IPS DF 6.9 (cell line): ENCODE measurements around the gene ZCCHC14.

Experiments
- DNase-seq: peaks from one replicate; pipeline ENCODE4 v3.0.0-alpha.2; 2013; ENCODE audit warnings: low read depth, low spot score
- H3K27ac ChIP-seq: one replicate; pipeline ENCODE4 v1.5.1; 2013; ENCODE audit warnings: low read length, control low read depth
- H3K27me3 ChIP-seq: 2 replicates; pipeline ENCODE4 v1.6.1; 2013; ENCODE audit warnings: mild to moderate bottlenecking, low read length; ENCODE audit not compliant: control insufficient read depth, insufficient read depth
- H3K36me3 ChIP-seq: 2 replicates; pipeline ENCODE4 v1.6.1; 2013; ENCODE audit warnings: low read length; ENCODE audit not compliant: control insufficient read depth, insufficient read depth
- H3K4me1 ChIP-seq: 2 replicates; pipeline ENCODE4 v1.6.1; 2013; ENCODE audit warnings: low read length; ENCODE audit not compliant: control insufficient read depth, insufficient read depth
- H3K4me3 ChIP-seq: 2 replicates; pipeline ENCODE4 v1.5.1; 2013; ENCODE audit warnings: mild to moderate bottlenecking, low read length
- H3K9me3 ChIP-seq: 2 replicates; pipeline ENCODE4 v1.6.1; 2013; ENCODE audit warnings: low read length, inconsistent platforms; ENCODE audit not compliant: control insufficient read depth, insufficient read depth
- WGBS: extraction: QIAGEN DNeasy Blood & Tissue Kit; methylation state at CpG from one replicate; pipeline ENCODE4 v1.1.7; 2013; ENCODE audit warnings: mixed read lengths, missing lambda C conversion rate; ENCODE audit not compliant: insufficient read length, insufficient coverage; 5-methylcytosine and 5-hydroxymethylcytosine counted together

Gene ZCCHC14

GRCh38 chr16:87457061-87457611 is 35.7 kb downstream of the ZCCHC14 start:
- Histone ChIP-seq H3K9me3 (no peaks in the 10 kb centered on the region), H3K27ac (no peak overlapping the region), H3K27me3 (no peaks in the 10 kb centered on the region), H3K4me1 (no peaks in the 10 kb centered on the region), H3K36me3 (peaks cover 6% of the 10 kb centered on the region), H3K4me3 (no peak overlapping the region)
- no peak for DNase-seq
- WGBS = no CpG with 5 or more reads among the region's 4 CpGs

GRCh38 chr16:87454391-87454790 is 38.4 kb downstream of the ZCCHC14 start:
- WGBS = no CpG with 5 or more reads among the region's 3 CpGs
- H3K9me3 ChIP-seq = no peaks in the 10 kb centered on the region

GRCh38 chr16:87453326-87453725 is 39.5 kb downstream of the ZCCHC14 start:
- WGBS = no CpG with 5 or more reads among the region's 14 CpGs
- Histone ChIP-seq H3K27me3 (no peaks in the 10 kb centered on the region), H3K9me3 (no peaks in the 10 kb centered on the region), H3K4me3 (no peak overlapping the region), H3K4me1 (no peaks in the 10 kb centered on the region), H3K36me3 (peaks cover 9% of the 10 kb centered on the region), H3K27ac (no peak overlapping the region)
- no peak for DNase-seq

More at GRCh38 chr16:87454391-87454790, 38.4 kb downstream of the ZCCHC14 start:
- no peak overlapping the region for H3K4me3 ChIP-seq
- DNase-seq = no peak
- no peaks in the 10 kb centered on the region for H3K4me1 ChIP-seq
- H3K36me3 ChIP-seq = peaks cover 9% of the 10 kb centered on the region; the same call in 1 of the 2 replicates
- no peak overlapping the region for H3K27ac ChIP-seq
- no peaks in the 10 kb centered on the region for H3K27me3 ChIP-seq

GRCh38 chr16:87451563-87452210 is 41.1 kb downstream of the ZCCHC14 start:
- H3K4me3 ChIP-seq = no peak overlapping the region
- H3K27ac ChIP-seq = no peak overlapping the region
- H3K36me3 ChIP-seq = peaks cover 9% of the 10 kb centered on the region; the same call in 1 of the 2 replicates
- no peaks in the 10 kb centered on the region for H3K27me3 ChIP-seq
- no CpG with 5 or more reads among the region's 18 CpGs for WGBS
- H3K4me1 ChIP-seq = no peaks in the 10 kb centered on the region
- no peak for DNase-seq
- H3K9me3 ChIP-seq = no peaks in the 10 kb centered on the region

GRCh38 chr16:87448866-87449265 is 44.0 kb downstream of the ZCCHC14 start:
- H3K4me3 ChIP-seq = no peak overlapping the region
- DNase-seq = no peak
- no peaks in the 10 kb centered on the region for H3K9me3 ChIP-seq
- peaks cover 11% of the 10 kb centered on the region; the same call in 1 of the 2 replicates for H3K36me3 ChIP-seq
- no CpG with 5 or more reads among the region's 12 CpGs for WGBS
- H3K4me1 ChIP-seq = no peaks in the 10 kb centered on the region
- no peaks in the 10 kb centered on the region for H3K27me3 ChIP-seq
- no peak overlapping the region for H3K27ac ChIP-seq

GRCh38 chr16:87447323-87447722 is 45.5 kb downstream of the ZCCHC14 start:
- no CpG with 5 or more reads among the region's 6 CpGs for WGBS
- DNase-seq = no peak
- peaks cover 11% of the 10 kb centered on the region; the same call in 1 of the 2 replicates for H3K36me3 ChIP-seq
- H3K27ac ChIP-seq = no peak overlapping the region
- no peak overlapping the region for H3K4me3 ChIP-seq
- no peaks in the 10 kb centered on the region for H3K4me1 ChIP-seq
- H3K27me3 ChIP-seq = no peaks in the 10 kb centered on the region
- no peaks in the 10 kb centered on the region for H3K9me3 ChIP-seq

GRCh38 chr16:87446479-87446878 is 46.3 kb downstream of the ZCCHC14 start:
- no CpG with 5 or more reads among the region's 7 CpGs for WGBS
- DNase-seq = no peak
- Histone ChIP-seq H3K9me3 (no peaks in the 10 kb centered on the region), H3K4me3 (no peak overlapping the region), H3K27ac (no peak overlapping the region), H3K4me1 (no peaks in the 10 kb centered on the region; the same call in 1 of the 2 replicates), H3K27me3 (no peaks in the 10 kb centered on the region), H3K36me3 (peaks cover 5% of the 10 kb centered on the region; the same call in 1 of the 2 replicates)

GRCh38 chr16:87445486-87445885 is 47.3 kb downstream of the ZCCHC14 start:
- H3K27me3 ChIP-seq = no peaks in the 10 kb centered on the region
- H3K36me3 ChIP-seq = peaks cover 5% of the 10 kb centered on the region; the same call in 1 of the 2 replicates
- no peak for DNase-seq
- no CpG with 5 or more reads among the region's 7 CpGs for WGBS
- no peak overlapping the region for H3K4me3 ChIP-seq
- no peak overlapping the region for H3K27ac ChIP-seq
- no peaks in the 10 kb centered on the region for H3K9me3 ChIP-seq
- H3K4me1 ChIP-seq = no peaks in the 10 kb centered on the region; the same call in 1 of the 2 replicates

GRCh38 chr16:87443964-87444363 is 48.9 kb downstream of the ZCCHC14 start:
- H3K9me3 ChIP-seq = no peaks in the 10 kb centered on the region
- no peak overlapping the region for H3K4me3 ChIP-seq
- H3K27ac ChIP-seq = no peak overlapping the region
- H3K4me1 ChIP-seq = no peaks in the 10 kb centered on the region; the same call in 1 of the 2 replicates
- no CpG with 5 or more reads among the region's 3 CpGs for WGBS
- no peak for DNase-seq
- peaks cover 5% of the 10 kb centered on the region; the same call in 1 of the 2 replicates for H3K36me3 ChIP-seq
- H3K27me3 ChIP-seq = no peaks in the 10 kb centered on the region

- WGBS = no CpG with 5 or more reads among the region's 8 CpGs
These were observed 49.8 kb downstream of the ZCCHC14 start for GRCh38 chr16:87443016-87443415.

More at GRCh38 chr16:87443016-87443415, 49.8 kb downstream of the ZCCHC14 start:
- Histone ChIP-seq H3K4me3 (no peak overlapping the region), H3K27me3 (no peaks in the 10 kb centered on the region), H3K9me3 (no peaks in the 10 kb centered on the region), H3K4me1 (no peaks in the 10 kb centered on the region; the same call in 1 of the 2 replicates), H3K36me3 (peaks cover 2% of the 10 kb centered on the region; the same call in 1 of the 2 replicates), H3K27ac (no peak overlapping the region)
- DNase-seq = no peak
